IPS DF 4.7 (cell line): ENCODE measurements around the gene DPP9.
"Not testable (repeated sequence)": the region's sequence is repeated elsewhere in the genome, so short reads cannot be mapped to it uniquely, and the experiment has no call there.

Experiments used
- DNase-seq: peaks from one replicate; pipeline ENCODE4 v3.0.0-alpha.2; 2013; ENCODE audit warnings: low spot score; ENCODE audit errors: extremely low read depth

DPP9 gene

GRCh38 chr19:4740092-4740491 lies 16.4 kb upstream of the DPP9 start:
- no peak for DNase-seq

GRCh38 chr19:4738734-4739133 lies 15.1 kb upstream of the DPP9 start:
- no peak for DNase-seq

GRCh38 chr19:4737955-4738600 lies 14.4 kb upstream of the DPP9 start:
- DNase-seq, result no peak

GRCh38 chr19:4733755-4734345 lies 10.2 kb upstream of the DPP9 start:
- DNase-seq, result no peak

- DNase-seq, result peak; percentile 56
Observed at GRCh38 chr19:4732680-4733114, 9.1 kb upstream of the DPP9 start.

GRCh38 chr19:4730740-4731171 lies 7.1 kb upstream of the DPP9 start:
- no peak for DNase-seq

- no peak for DNase-seq
Observed at GRCh38 chr19:4728871-4729270, 5.2 kb upstream of the DPP9 start.

GRCh38 chr19:4722671-4723594 lies 709 bp downstream of the DPP9 start:
- DNase-seq, result no peak

- DNase-seq, result no peak
Observed at GRCh38 chr19:4721196-4721595, 2.4 kb downstream of the DPP9 start.

GRCh38 chr19:4720037-4720700 lies 3.5 kb downstream of the DPP9 start:
- DNase-seq, result no peak

- DNase-seq, result no peak
Observed at GRCh38 chr19:4719499-4719866, 4.2 kb downstream of the DPP9 start.

GRCh38 chr19:4717966-4718701 lies 5.5 kb downstream of the DPP9 start:
- no peak for DNase-seq

GRCh38 chr19:4717191-4717965 lies 6.3 kb downstream of the DPP9 start:
- DNase-seq, result no peak

- DNase-seq, result no peak
Observed at GRCh38 chr19:4715529-4716221, 8.0 kb downstream of the DPP9 start.

- not testable (repeated sequence) for DNase-seq
Observed at GRCh38 chr19:4715178-4715528, 8.5 kb downstream of the DPP9 start.

- DNase-seq, result no peak
Observed at GRCh38 chr19:4714016-4714415, 9.6 kb downstream of the DPP9 start.

GRCh38 chr19:4713384-4713951 lies 10.2 kb downstream of the DPP9 start:
- no peak for DNase-seq

- no peak for DNase-seq
Observed at GRCh38 chr19:4712771-4713170, 10.9 kb downstream of the DPP9 start.

- DNase-seq, result no peak
Observed at GRCh38 chr19:4711211-4711610, 12.4 kb downstream of the DPP9 start.

GRCh38 chr19:4710281-4710600 lies 13.4 kb downstream of the DPP9 start:
- DNase-seq, result no peak
